B cell (primary cell): ENCODE results near the gene STAT4. TPM values are rescaled to one million over a fixed set of nuclear protein-coding genes. Genes with fewer than 3 reads are reported as not detected.

Source experiments
- ATAC-seq: fragments of 200-7000 bp; cut with Tn5 transposase; one replicate; pipeline ENCODE4 v1.10.0; 2021; ENCODE audit warnings: low read depth, mild to moderate bottlenecking, moderate number of reproducible peaks, moderate library complexity
- CTCF ChIA-PET: fragments of 350-600 bp; sonication (Branson Sonifier 250); formaldehyde crosslinking; loops from one replicate; lab custom pipeline; 2021; ENCODE audit warnings: antibody characterized with exemption, inconsistent platforms; lab: Charles Lee
- POLR2A ChIA-PET: fragments of 350-600 bp; sonication (Branson Sonifier 250); formaldehyde crosslinking; loops from one replicate; lab custom pipeline; 2021; ENCODE audit warnings: antibody characterized with exemption; lab: Charles Lee
- DNase-seq: peaks from one replicate; pipeline ENCODE4 v3.0.0; 2013
- H2AFZ ChIP-seq: 2 replicates; pipeline ENCODE4 v1.6.1; 2012; ENCODE audit warnings: mild to moderate bottlenecking, low read depth, low read length; ENCODE audit not compliant: insufficient read depth, poor library complexity, severe bottlenecking
- H3K27ac ChIP-seq, 2 donors: 1 replicate in 1 of 2; 2 replicates in 1 of 2; pipeline ENCODE4 v1.5.1; 2012 to 2013; ENCODE audit warnings: low read length in 2 of 2, mild to moderate bottlenecking in 2 of 2, moderate library complexity in 1 of 2
- H3K27me3 ChIP-seq, 4 experiments: fragments of 200-600 bp in 1 of 4; sonication (generic) in 1 of 4; replicated peaks in 1 of 4; 1 replicate in 2 of 4; 2 replicates in 2 of 4; pipeline versions ENCODE4 v1.6.1 to v1.7.0; 2013 to 2016; ENCODE audit warnings: low read length in 3 of 4, mild to moderate bottlenecking in 2 of 4, mixed read lengths in 1 of 4, moderate library complexity in 1 of 4; ENCODE audit not compliant: insufficient read depth in 4 of 4, control insufficient read depth in 3 of 4; ENCODE audit errors: control extremely low read depth in 1 of 4
- H3K36me3 ChIP-seq, 2 experiments: replicated peaks in 1 of 2; 1 replicate in 1 of 2; 2 replicates in 1 of 2; pipeline versions ENCODE4 v1.6.1 to v1.7.1; 2013; ENCODE audit warnings: low read length in 1 of 2; ENCODE audit not compliant: insufficient read depth in 2 of 2, control insufficient read depth in 1 of 2; ENCODE audit errors: control extremely low read depth in 1 of 2, extremely low read depth in 1 of 2
- H3K4me1 ChIP-seq, 2 donors: fragments of 200-600 bp in 1 of 2; sonication (generic) in 1 of 2; 1 replicate in 1 of 2; 2 replicates in 1 of 2; pipeline versions ENCODE4 v1.5.1 to v1.6.1; 2013 to 2017; ENCODE audit warnings: low read length in 2 of 2; ENCODE audit not compliant: control insufficient read depth in 2 of 2, insufficient read depth in 2 of 2
- H3K4me2 ChIP-seq: replicated peaks from 2 replicates; pipeline ENCODE3; 2012; ENCODE audit warnings: mild to moderate bottlenecking, low read depth, low read length; ENCODE audit not compliant: poor library complexity, severe bottlenecking
- H3K4me3 ChIP-seq, 5 experiments: fragments of 200-600 bp in 1 of 5; sonication (generic) in 1 of 5; 1 replicate in 3 of 5; 2 replicates in 2 of 5; pipeline versions ENCODE4 v1.5.1 to v1.7.0; 2011 to 2016; ENCODE audit warnings: low read length in 4 of 5, mild to moderate bottlenecking in 4 of 5, low read depth in 2 of 5, control low read depth in 1 of 5, moderate library complexity in 1 of 5; ENCODE audit not compliant: insufficient read depth in 1 of 5; ENCODE audit errors: control extremely low read depth in 1 of 5, extremely low read depth in 1 of 5
- H3K79me2 ChIP-seq: fragments of 200-600 bp; sonication (generic); one replicate; pipeline ENCODE4 v1.6.0; 2016; ENCODE audit warnings: low read length; ENCODE audit not compliant: control insufficient read depth, insufficient read depth
- H3K9ac ChIP-seq: fragments of 200-600 bp; sonication (generic); 2 replicates; pipeline ENCODE4 v1.6.1; 2017; ENCODE audit warnings: mild to moderate bottlenecking, low read length, moderate library complexity
- H3K9me3 ChIP-seq, 3 donors: one replicate each; pipeline versions ENCODE4 v1.6.1 to v1.7.1; 2013; ENCODE audit warnings: low read length in 2 of 3; ENCODE audit not compliant: control insufficient read depth in 2 of 3, insufficient read depth in 1 of 3; ENCODE audit errors: control extremely low read depth in 1 of 3
- H4K20me1 ChIP-seq: 2 replicates; pipeline ENCODE4 v1.6.0; 2012; ENCODE audit warnings: mild to moderate bottlenecking, low read length; ENCODE audit not compliant: insufficient read depth, control insufficient read depth, poor library complexity, severe bottlenecking
- H3K27ac Mint-ChIP-seq: one replicate; pipeline ENCODE4 v1.8.0; 2021; ENCODE audit warnings: mixed read lengths
- H3K27me3 Mint-ChIP-seq: one replicate; pipeline ENCODE4 v1.8.0; 2021; ENCODE audit warnings: mixed read lengths
- H3K4me1 Mint-ChIP-seq: one replicate; pipeline ENCODE4 v1.8.0; 2021; ENCODE audit warnings: mixed read lengths
- H3K4me3 Mint-ChIP-seq: one replicate; pipeline ENCODE4 v1.8.0; 2021; ENCODE audit warnings: mixed read lengths
- H3K9me3 Mint-ChIP-seq: one replicate; pipeline ENCODE4 v1.8.0; 2022; ENCODE audit warnings: mixed read lengths; ENCODE audit not compliant: insufficient read depth
- EZH2 ChIP-seq: IDR thresholded peaks from 2 replicates; pipeline ENCODE4 v1.6.1; 2012; ENCODE audit warnings: borderline replicate concordance, low read depth, mild to moderate bottlenecking, moderate library complexity, low read length; ENCODE audit not compliant: insufficient read depth, poor library complexity, severe bottlenecking
- WGBS: methylation state at CpG from one replicate; pipeline ENCODE4 v1.1.5; 2013; ENCODE audit warnings: missing lambda C conversion rate; ENCODE audit not compliant: insufficient coverage; 5-methylcytosine and 5-hydroxymethylcytosine counted together
- intact Hi-C: fragments of 100-400 bp; cut with micrococcal nuclease; formaldehyde crosslinking; loops from one replicate; pipeline ENCODE4 v1.10.0; 2022
- polyA plus RNA-seq: library from polyadenylated mRNA; depleted of rRNA; stranded (reverse); fragments of >200 nt; gene quantifications from 2 replicates; pipeline ENCODE4 v1.2.3, GENCODE V29; 2012
- total RNA-seq, 2 donors: library from RNA; stranded (reverse); fragments of 120-200 nt in 1 of 2; gene quantifications; 1 replicate in 1 of 2; 2 replicates in 1 of 2; pipeline versions ENCODE4 v1.2.3 to v1.2.4, GENCODE V29; 2013 to 2022
- TF ChIP-seq, protein P1 (sequence below): fragments of 200-600 bp; IDR thresholded peaks from one replicate; pipeline ENCODE4 v1.8.0; 2022; ENCODE audit warnings: antibody characterized with exemption, mild to moderate bottlenecking

The STAT4 gene
- total and polyA plus RNA-seq, 2 donors (not counting 1 experiment from before 2014, with no cell fraction given): 2.0 to 62.1 TPM

DNA sequence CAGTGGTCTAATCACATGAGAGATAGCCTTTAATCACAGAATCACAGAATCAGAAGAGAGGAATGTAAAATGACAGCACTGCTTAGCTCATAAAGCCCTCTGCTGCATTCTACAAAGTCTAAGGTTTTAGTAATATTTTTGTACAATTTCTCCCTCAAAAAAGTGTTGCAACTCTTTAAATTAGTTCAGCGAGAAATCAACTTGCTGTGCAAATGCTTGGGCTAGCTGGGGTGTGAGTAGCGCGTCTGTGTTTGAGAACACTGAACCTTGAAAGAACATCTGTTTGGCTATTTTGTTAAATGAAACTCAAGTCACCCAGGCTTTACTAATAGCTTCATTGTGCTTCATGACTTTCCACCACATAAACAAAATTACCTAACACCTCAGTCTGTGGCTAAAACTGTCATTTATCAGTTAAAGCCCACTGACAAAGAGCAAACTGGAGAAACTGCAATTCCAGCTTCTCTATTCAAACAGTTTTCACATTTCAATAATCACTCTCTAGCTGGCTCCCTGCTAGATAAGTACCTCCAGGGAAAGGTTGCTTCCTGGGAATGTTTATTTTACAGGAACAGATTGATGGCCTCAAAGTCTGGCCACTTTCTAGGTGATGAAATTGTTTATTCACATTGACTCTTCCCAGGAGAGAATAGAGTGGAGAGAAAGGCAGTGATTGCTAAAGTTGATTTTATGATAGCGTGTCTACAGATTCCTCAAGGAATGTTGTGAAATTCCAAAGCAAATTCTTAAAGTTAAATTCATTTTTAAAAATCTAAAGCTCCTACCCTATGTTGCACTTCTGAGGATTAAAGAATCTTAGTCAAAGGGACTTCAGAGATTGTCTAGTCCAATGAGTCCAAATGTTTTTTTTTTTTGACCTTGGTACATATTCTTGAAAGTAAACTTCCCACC is 100.8 kb downstream of the STAT4 start:
- Histone ChIP-seq H2AFZ (no peak overlapping the region), H3K9me3 (no peaks in the 10 kb centered on the region), H3K4me2 (no peak overlapping the region), H3K9ac (no peak overlapping the region), H3K4me3 (no peak overlapping the region), H3K36me3 (no peaks in the 10 kb centered on the region), H3K4me1 (peaks cover 6 to 10% of the 10 kb centered on the region in 2 donors), H3K27me3 (peaks cover 0 to 10% (median 4%) of the 10 kb centered on the region in 4 experiments), H3K27ac (no peak overlapping the region), H3K79me2 (no peaks in the 10 kb centered on the region), H4K20me1 (no peaks in the 10 kb centered on the region)
- ChIA-PET CTCF (interaction anchor here (0.7 to 9.6 kb wide), 8 partner anchors 8 to 472 kb away, joined by 3 to 418 read pairs (median 17); partner anchors contain the start of gene STAT4), POLR2A (no interaction called here)
- Mint-ChIP-seq H3K27ac (no peak overlapping the region), H3K4me1 (no peaks in the 10 kb centered on the region), H3K27me3 (peaks cover 23% of the 10 kb centered on the region), H3K4me3 (no peak overlapping the region), H3K9me3 (no peaks in the 10 kb centered on the region)
- ATAC-seq (no peak), DNase-seq (no peak)
- TF ChIP-seq EZH2: no peak
- TF ChIP-seq, protein P1, sequence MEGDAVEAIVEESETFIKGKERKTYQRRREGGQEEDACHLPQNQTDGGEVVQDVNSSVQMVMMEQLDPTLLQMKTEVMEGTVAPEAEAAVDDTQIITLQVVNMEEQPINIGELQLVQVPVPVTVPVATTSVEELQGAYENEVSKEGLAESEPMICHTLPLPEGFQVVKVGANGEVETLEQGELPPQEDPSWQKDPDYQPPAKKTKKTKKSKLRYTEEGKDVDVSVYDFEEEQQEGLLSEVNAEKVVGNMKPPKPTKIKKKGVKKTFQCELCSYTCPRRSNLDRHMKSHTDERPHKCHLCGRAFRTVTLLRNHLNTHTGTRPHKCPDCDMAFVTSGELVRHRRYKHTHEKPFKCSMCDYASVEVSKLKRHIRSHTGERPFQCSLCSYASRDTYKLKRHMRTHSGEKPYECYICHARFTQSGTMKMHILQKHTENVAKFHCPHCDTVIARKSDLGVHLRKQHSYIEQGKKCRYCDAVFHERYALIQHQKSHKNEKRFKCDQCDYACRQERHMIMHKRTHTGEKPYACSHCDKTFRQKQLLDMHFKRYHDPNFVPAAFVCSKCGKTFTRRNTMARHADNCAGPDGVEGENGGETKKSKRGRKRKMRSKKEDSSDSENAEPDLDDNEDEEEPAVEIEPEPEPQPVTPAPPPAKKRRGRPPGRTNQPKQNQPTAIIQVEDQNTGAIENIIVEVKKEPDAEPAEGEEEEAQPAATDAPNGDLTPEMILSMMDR: no peak
- WGBS: no CpG with 5 or more reads among the region's 4 CpGs
- intact Hi-C loops: loop anchor here (10.0 kb wide), 1 partner anchor 255 kb away; no protein-coding TSS in a partner anchor

DNA sequence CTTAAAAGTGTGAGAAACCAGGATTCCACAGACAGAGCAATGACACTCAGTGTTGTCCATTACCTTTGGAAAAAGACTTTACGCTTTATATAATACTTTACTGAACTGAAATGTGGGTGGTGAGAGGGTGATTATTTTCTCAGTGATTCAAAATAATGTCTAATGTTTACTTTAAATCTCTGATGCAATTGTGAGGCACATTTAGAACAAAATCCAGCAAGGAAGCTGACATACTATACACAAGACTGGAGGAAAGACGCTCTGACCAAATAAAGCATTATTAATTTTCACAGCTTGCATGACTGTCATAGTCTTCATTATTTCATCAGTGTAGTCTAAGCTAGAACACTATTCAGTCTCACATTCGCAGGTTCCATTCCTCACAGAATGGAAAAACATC is 102.7 kb downstream of the STAT4 start:
- Histone ChIP-seq H3K79me2 (no peaks in the 10 kb centered on the region), H3K36me3 (no peaks in the 10 kb centered on the region), H3K27ac (no peak overlapping the region), H4K20me1 (no peaks in the 10 kb centered on the region), H3K4me3 (no peak overlapping the region), H3K4me1 (peaks cover 6 to 10% of the 10 kb centered on the region in 2 donors), H3K9me3 (no peaks in the 10 kb centered on the region), H2AFZ (no peak overlapping the region), H3K9ac (no peak overlapping the region), H3K4me2 (no peak overlapping the region), H3K27me3 (peaks cover 0 to 10% (median 4%) of the 10 kb centered on the region in 4 experiments)
- Mint-ChIP-seq H3K27me3 (peaks cover 23% of the 10 kb centered on the region), H3K9me3 (no peaks in the 10 kb centered on the region), H3K4me1 (no peaks in the 10 kb centered on the region), H3K4me3 (no peak overlapping the region), H3K27ac (no peak overlapping the region)
- POLR2A ChIA-PET: no interaction called here
- TF ChIP-seq, protein P1: no peak
- TF ChIP-seq EZH2: no peak
- ATAC-seq: no peak
- WGBS: no CpG with 5 or more reads among the region's 3 CpGs
- DNase-seq: no peak
- intact Hi-C loops: no loop called here
- CTCF ChIA-PET: interaction anchor here (1.3 to 9.6 kb wide), 2 partner anchors 105 to 121 kb away, joined by 4 to 418 read pairs; partner anchors contain the start of gene STAT4
